Endothelial cell of hepatic sinusoid (primary cell): ENCODE results near the gene CNTN5.

Experiments used
- in situ Hi-C: cut with HindIII; loops from 2 replicates; pipeline ENCODE4 v1.10.0; 2017; ENCODE audit warnings: low sequenced_read_pairs

The CNTN5 gene

DNA sequence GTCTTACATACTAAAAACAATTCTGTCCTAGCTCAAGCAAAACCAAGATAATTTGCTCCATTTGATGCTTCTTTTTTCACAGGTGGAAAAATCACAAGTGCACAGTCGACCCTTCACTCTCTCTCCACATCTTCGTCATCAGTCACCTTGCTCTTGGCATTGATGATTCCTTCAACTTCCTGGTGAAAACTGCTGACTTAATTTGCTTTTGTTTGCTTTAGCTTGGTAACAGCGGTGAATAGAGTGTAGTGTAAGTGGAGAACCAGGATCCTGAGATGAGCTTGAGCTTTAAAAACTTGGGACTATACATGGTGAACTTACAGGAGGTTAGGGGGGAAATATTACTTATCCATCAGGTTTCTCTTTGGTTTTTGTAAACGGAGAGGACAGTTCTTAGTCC is 1335.3 kb downstream of the CNTN5 start:
- in situ Hi-C loops: no loop called here

DNA sequence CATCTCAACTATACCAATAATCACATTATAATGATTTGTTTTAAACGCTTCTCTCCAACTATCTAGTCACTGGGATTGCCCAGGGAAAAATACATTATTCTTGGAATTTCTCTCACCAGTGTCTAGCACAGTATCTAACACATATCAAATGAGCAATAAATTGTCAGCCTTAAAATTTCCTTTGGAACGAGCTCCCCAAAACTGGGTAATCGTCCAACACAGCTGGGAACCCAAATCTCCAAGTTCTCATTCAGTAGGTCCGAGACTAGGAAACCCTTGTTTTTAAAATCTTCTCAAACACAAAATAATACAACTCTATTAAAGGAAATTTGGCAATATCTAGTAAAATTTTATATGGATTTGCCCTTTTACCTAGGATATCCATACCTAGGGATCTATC is 1338.5 kb downstream of the CNTN5 start:
- in situ Hi-C loops: no loop called here

DNA sequence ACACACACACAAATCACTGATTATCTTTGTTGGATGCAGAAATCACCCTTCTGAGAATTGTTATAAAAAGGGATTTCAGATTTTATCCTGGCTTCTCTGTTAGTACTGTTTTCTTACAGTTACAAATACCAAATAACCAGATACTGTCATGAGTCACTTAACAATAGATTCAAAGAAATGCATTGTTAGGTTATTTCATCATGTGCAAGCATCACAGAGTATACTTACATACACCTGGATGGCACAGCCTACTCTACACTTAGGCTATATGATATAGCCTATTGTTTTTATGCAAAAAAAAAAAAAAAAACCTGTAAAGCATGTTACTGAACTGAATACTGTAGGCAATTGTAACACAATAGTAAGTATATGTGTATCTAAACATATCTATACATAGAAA is 1347.1 kb downstream of the CNTN5 start:
- in situ Hi-C loops: no loop called here

DNA sequence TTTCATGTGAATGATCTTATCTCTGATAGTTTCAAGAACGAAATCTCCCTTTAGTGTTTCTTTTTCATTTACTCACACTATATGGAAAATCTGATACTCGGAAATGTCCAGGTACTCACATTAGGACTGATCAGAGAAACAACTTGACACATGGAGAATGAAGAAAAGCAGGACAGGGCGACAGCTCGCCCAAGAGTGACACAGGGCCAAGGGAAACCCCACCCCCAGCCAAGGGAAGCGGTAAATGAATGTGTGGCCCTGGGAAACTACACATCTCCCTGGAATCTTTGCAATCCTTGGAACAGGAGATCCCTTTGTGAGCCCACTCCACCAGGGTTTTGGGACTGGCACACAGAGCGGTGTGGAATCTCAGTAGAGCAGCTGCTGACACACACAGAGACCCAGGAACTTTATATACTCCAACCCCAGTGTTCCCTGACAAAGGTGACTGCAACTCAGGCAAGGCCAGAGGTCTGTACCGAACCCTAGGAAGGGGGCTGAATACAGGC is 1362.7 kb downstream of the CNTN5 start:
- in situ Hi-C loops: no loop called here

DNA sequence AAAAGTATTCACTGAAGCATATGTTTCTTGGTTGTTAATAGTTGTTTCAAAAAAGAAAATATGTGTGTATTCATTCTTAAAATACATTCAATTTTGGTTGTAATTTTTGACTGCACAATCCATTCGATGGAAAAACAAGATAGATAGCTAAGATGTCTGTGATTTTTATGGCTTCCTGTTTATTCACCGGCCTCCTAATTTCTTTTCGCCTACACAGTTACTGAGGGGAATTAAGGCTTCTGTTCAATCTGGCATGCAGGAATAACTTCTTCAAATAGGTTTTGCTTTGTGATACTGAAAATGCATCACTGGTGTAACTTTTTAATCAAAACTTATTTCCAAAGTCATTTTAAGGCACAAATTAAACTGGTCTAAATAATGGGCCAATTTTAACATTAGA is 1375.5 kb downstream of the CNTN5 start:
- in situ Hi-C loops: no loop called here

DNA sequence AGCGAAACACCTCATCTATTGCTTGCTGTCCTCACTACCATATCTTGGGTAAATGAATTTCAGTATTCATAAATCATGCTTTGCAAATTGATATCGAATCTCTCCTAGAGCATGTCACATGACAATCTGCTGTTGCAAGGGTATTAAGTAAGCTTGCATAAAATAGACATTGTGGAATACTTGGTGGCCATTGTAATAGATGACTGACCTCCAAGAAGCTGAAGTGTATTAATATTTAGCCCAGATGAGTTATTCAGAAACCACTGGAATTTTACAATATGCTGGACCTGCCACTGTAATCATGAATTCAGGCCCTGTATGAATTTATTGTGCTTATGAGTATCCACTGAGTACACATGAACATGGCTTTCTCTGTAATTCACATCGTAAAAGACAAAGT is 1376.7 kb downstream of the CNTN5 start:
- in situ Hi-C loops: no loop called here

DNA sequence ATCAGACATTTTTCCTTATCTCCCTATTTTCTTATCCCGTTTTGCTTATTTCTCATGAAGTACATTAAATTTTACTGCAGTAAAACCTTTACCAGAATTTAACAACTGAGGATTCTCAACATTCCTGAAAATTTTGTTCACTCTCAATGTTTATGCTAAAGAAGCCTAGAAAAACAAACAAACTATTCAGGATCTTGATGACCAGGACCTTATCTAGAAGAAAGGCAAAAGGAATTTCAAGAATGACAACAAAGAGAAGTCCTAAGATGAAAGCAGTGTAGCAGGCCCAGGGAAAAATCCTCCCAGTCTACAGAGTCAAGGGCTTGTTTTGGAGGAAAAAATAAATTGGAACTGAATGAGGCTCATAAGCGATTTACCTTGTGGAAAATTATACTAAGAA is 1383.1 kb downstream of the CNTN5 start:
- in situ Hi-C loops: no loop called here

DNA sequence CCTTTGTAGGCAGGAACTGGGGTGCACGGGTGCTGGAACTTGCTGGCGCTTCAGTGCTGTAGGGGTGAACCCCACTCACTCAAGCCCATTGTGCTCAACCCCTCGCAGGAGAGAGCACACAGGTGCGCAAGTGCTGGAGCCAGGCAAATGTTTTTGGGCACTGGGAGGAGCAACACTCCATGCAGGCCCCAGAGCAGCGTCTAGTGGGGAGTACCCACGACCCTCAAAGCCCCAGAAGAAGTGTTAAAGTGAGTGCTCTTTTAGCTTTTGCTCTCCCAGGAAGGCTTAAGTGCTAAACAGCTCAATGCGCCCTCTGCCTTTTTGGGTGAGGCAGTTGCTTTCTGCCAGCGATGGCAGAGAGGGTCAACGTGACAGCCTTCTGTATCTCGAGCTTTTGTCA is 1384.2 kb downstream of the CNTN5 start:
- in situ Hi-C loops: no loop called here
